H1 (cell line): ENCODE data around the gene TRIM40. TPM values are rescaled to one million over a fixed set of nuclear protein-coding genes. Genes with fewer than 3 reads are reported as not detected.

ENCODE experiments used
- CTCF ChIA-PET: fragments of 300-600 bp; sonication (Branson Sonifier 250); formaldehyde crosslinking; loops from one replicate; lab custom pipeline; 2021; ENCODE audit not compliant: partially characterized antibody; lab: Charles Lee
- POLR2A ChIA-PET: fragments of 300-600 bp; sonication (Branson Sonifier 250); formaldehyde crosslinking; loops from one replicate; lab custom pipeline; 2021; ENCODE audit warnings: inconsistent platforms; ENCODE audit not compliant: partially characterized antibody; lab: Charles Lee
- DNase-seq, 2 experiments: peaks; one replicate each; pipeline versions ENCODE4 v3.0.0 to v3.0.0-alpha.2; 2010 to 2022; ENCODE audit warnings: low spot score in 2 of 2, low read depth in 1 of 2, mixed read lengths in 1 of 2
- FAIRE-seq: peaks from 2 replicates; lab custom pipeline; 2011; peaks lifted over from hg19 to GRCh38; lab: Jason Lieb, UNC
- H2AFZ ChIP-seq: 2 replicates; pipeline ENCODE4 v1.8.1; 2012; ENCODE audit warnings: low read length, inconsistent platforms
- H2AK5ac ChIP-seq: 2 replicates; pipeline ENCODE4 v1.6.1; 2013; ENCODE audit warnings: low read depth, low read length
- H2BK120ac ChIP-seq: replicated peaks from 2 replicates; pipeline ENCODE3; 2013; ENCODE audit warnings: low read depth, low read length, inconsistent platforms
- H2BK12ac ChIP-seq: 2 replicates; pipeline ENCODE4 v1.6.1; 2013; ENCODE audit warnings: low read depth, low read length
- H2BK15ac ChIP-seq: 2 replicates; pipeline ENCODE4 v1.6.1; 2013; ENCODE audit warnings: low read length
- H2BK20ac ChIP-seq: 2 replicates; pipeline ENCODE4 v1.6.1; 2013; ENCODE audit warnings: low read length
- H2BK5ac ChIP-seq: 2 replicates; pipeline ENCODE4 v1.6.1; 2013; ENCODE audit warnings: low read depth, low read length
- H3K14ac ChIP-seq: 2 replicates; pipeline ENCODE4 v1.6.1; 2013; ENCODE audit warnings: inconsistent platforms; ENCODE audit not compliant: insufficient read length
- H3K18ac ChIP-seq: 2 replicates; pipeline ENCODE4 v1.6.1; 2013; ENCODE audit warnings: low read length; ENCODE audit errors: extremely low read depth
- H3K23ac ChIP-seq: 2 replicates; pipeline ENCODE4 v1.6.1; 2013; ENCODE audit warnings: inconsistent platforms; ENCODE audit not compliant: insufficient read length
- H3K23me2 ChIP-seq: 2 replicates; pipeline ENCODE4 v1.6.1; 2013; ENCODE audit warnings: low read depth, low read length
- H3K27ac ChIP-seq: 2 replicates; pipeline ENCODE4 v1.6.1; 2011; ENCODE audit warnings: low read depth, low read length, inconsistent platforms
- H3K27me3 ChIP-seq, 4 experiments: replicated peaks in 1 of 4; 1 replicate in 1 of 4; 2 replicates in 3 of 4; pipeline versions ENCODE4 v1.6.1 to v1.8.1; 2011 to 2013; ENCODE audit warnings: low read length in 3 of 4, mild to moderate bottlenecking in 3 of 4, inconsistent platforms in 2 of 4, mixed read lengths in 2 of 4, moderate library complexity in 1 of 4; ENCODE audit not compliant: control insufficient read depth in 3 of 4, insufficient read depth in 3 of 4; ENCODE audit errors: extremely low read depth in 1 of 4
- H3K36me3 ChIP-seq, 4 experiments: 2 replicates each; pipeline versions ENCODE4 v1.6.1 to v1.8.1; 2011 to 2013; ENCODE audit warnings: mild to moderate bottlenecking in 4 of 4, low read length in 3 of 4, moderate library complexity in 2 of 4, control low read depth in 1 of 4, inconsistent platforms in 1 of 4; ENCODE audit not compliant: insufficient read depth in 4 of 4, control insufficient read depth in 2 of 4
- H3K4ac ChIP-seq: replicated peaks from 2 replicates; pipeline ENCODE3; 2013; ENCODE audit warnings: low read length, low read depth, mixed read lengths, inconsistent platforms; ENCODE audit not compliant: insufficient read length
- H3K4me1 ChIP-seq, 4 experiments: replicated peaks in 1 of 4; 1 replicate in 1 of 4; 2 replicates in 3 of 4; pipeline versions ENCODE4 v1.6.1 to v1.8.1; 2011 to 2013; ENCODE audit warnings: low read length in 3 of 4, inconsistent platforms in 2 of 4, mixed read lengths in 1 of 4; ENCODE audit not compliant: insufficient read depth in 4 of 4, control insufficient read depth in 3 of 4
- H3K4me2 ChIP-seq, 2 experiments: 2 replicates each; pipeline versions ENCODE4 v1.6.1 to v1.8.1; 2011 to 2013; ENCODE audit warnings: low read depth in 2 of 2, low read length in 2 of 2, control low read depth in 1 of 2, inconsistent platforms in 1 of 2, mild to moderate bottlenecking in 1 of 2; ENCODE audit not compliant: insufficient read depth in 1 of 2
- H3K4me3 ChIP-seq, 4 experiments: fragments of 200-600, 300-600 bp in 1 of 4; sonication (generic), shearing (Covaris generic), sonication (Bioruptor Twin) in 1 of 4; 2 replicates each; pipeline versions ENCODE4 v1.5.1 to v1.8.1; 2011 to 2016; ENCODE audit warnings: low read length in 4 of 4, low read depth in 3 of 4, control low read depth in 2 of 4, inconsistent platforms in 2 of 4, mild to moderate bottlenecking in 2 of 4, mixed read lengths in 1 of 4, moderate library complexity in 1 of 4; ENCODE audit not compliant: insufficient read depth in 2 of 4; ENCODE audit errors: extremely low read depth in 1 of 4
- H3K56ac ChIP-seq: replicated peaks from 2 replicates; pipeline ENCODE3; 2013; ENCODE audit warnings: low read depth, mild to moderate bottlenecking, mixed read lengths, low read length, inconsistent platforms; ENCODE audit not compliant: insufficient read length
- H3K79me1 ChIP-seq: 2 replicates; pipeline ENCODE4 v1.6.1; 2013; ENCODE audit warnings: low read depth, low read length, control low read depth
- H3K79me2 ChIP-seq, 2 experiments: 2 replicates each; pipeline versions ENCODE4 v1.6.1 to v1.8.1; 2012 to 2013; ENCODE audit warnings: low read length in 2 of 2, mild to moderate bottlenecking in 2 of 2, inconsistent platforms in 1 of 2; ENCODE audit not compliant: insufficient read depth in 2 of 2, control insufficient read depth in 1 of 2
- H3K9ac ChIP-seq, 4 experiments: replicated peaks in 1 of 4; 1 replicate in 1 of 4; 2 replicates in 3 of 4; pipeline versions ENCODE4 v1.6.1 to v1.8.1; 2011 to 2013; ENCODE audit warnings: low read depth in 3 of 4, low read length in 3 of 4, control low read depth in 2 of 4, mild to moderate bottlenecking in 2 of 4, moderate library complexity in 2 of 4, inconsistent platforms in 1 of 4; ENCODE audit errors: extremely low read depth in 1 of 4
- H3K9me3 ChIP-seq, 2 experiments: 2 replicates each; pipeline versions ENCODE4 v1.6.1 to v1.8.1; 2012 to 2013; ENCODE audit warnings: mild to moderate bottlenecking in 2 of 2, moderate library complexity in 2 of 2, control low read depth in 1 of 2, inconsistent platforms in 1 of 2, low read depth in 1 of 2, low read length in 1 of 2, mixed read lengths in 1 of 2; ENCODE audit not compliant: insufficient read depth in 2 of 2
- H4K20me1 ChIP-seq, 2 experiments: replicated peaks in 1 of 2; 2 replicates each; pipeline versions ENCODE3 to v1.8.1; 2011 to 2013; ENCODE audit warnings: inconsistent platforms in 2 of 2, low read length in 2 of 2, mild to moderate bottlenecking in 1 of 2; ENCODE audit not compliant: insufficient read depth in 2 of 2, control insufficient read depth in 1 of 2
- H4K5ac ChIP-seq: 2 replicates; pipeline ENCODE4 v1.6.1; 2013; ENCODE audit warnings: low read length, low read depth, mixed read lengths, inconsistent platforms; ENCODE audit not compliant: insufficient read length
- H4K8ac ChIP-seq: 2 replicates; pipeline ENCODE4 v1.8.0; 2013; ENCODE audit warnings: mild to moderate bottlenecking, moderate library complexity, low read length, inconsistent platforms; ENCODE audit not compliant: insufficient read depth; ENCODE audit errors: extremely low read depth
- H4K91ac ChIP-seq: replicated peaks from 2 replicates; pipeline ENCODE3; 2013; ENCODE audit warnings: low read length, mixed read lengths, inconsistent platforms; ENCODE audit not compliant: insufficient read length
- BCL11A ChIP-seq, 2 experiments: IDR thresholded peaks; one replicate each; pipeline ENCODE4 v1.6.1; 2011; ENCODE audit warnings: low read depth in 2 of 2, low read length in 2 of 2, mild to moderate bottlenecking in 2 of 2
- BRCA1 ChIP-seq: IDR thresholded peaks from 2 replicates; pipeline ENCODE4 v1.6.1; 2012; ENCODE audit warnings: low read depth, low read length, improper control_type of control experiment
- CREB1 ChIP-seq: IDR thresholded peaks from 2 replicates; pipeline ENCODE4 v1.6.1; 2012; ENCODE audit warnings: inconsistent platforms
- EZH2 ChIP-seq: fragments of 200-600 bp; sonication (generic); IDR thresholded peaks from 2 replicates; pipeline ENCODE4 v1.7.1; 2012; ENCODE audit warnings: low read depth, mild to moderate bottlenecking, moderate library complexity, low read length, inconsistent platforms; ENCODE audit not compliant: severe bottlenecking
- NRF1 ChIP-seq: IDR thresholded peaks from 2 replicates; pipeline ENCODE4 v1.6.1; 2011; ENCODE audit warnings: mild to moderate bottlenecking, low read depth, low read length, improper control_type of control experiment
- RAD21 ChIP-seq, 2 experiments: IDR thresholded peaks in 1 of 2; conservative IDR thresholded peaks in 1 of 2; 2 replicates each; pipeline ENCODE4 v1.6.1; 2011; ENCODE audit warnings: low read depth in 2 of 2, low read length in 2 of 2, improper control_type of control experiment in 1 of 2, inconsistent platforms in 1 of 2, mild to moderate bottlenecking in 1 of 2, moderate library complexity in 1 of 2
- SAP30 ChIP-seq: fragments of 300-600 bp; sonication (generic); IDR thresholded peaks from 2 replicates; pipeline ENCODE4 v1.7.1; 2012; ENCODE audit warnings: low read length, moderate library complexity, mild to moderate bottlenecking, inconsistent platforms; ENCODE audit not compliant: insufficient read depth, insufficient replicate concordance
- TBP ChIP-seq: IDR thresholded peaks from 2 replicates; pipeline ENCODE4 v1.6.1; 2011; ENCODE audit warnings: low read depth, low read length, improper control_type of control experiment
- WGBS, 2 experiments: shearing (Covaris generic) in 1 of 2; methylation state at CpG; one replicate each; pipeline versions ENCODE4 v1.1.6 to v1.1.7; 2013 to 2015; ENCODE audit warnings: low lambda C conversion rate in 2 of 2, mixed read lengths in 2 of 2, inconsistent platforms in 1 of 2, low coverage in 1 of 2, missing lambda C conversion rate in 1 of 2; ENCODE audit not compliant: insufficient replicate concordance in 2 of 2, insufficient coverage in 1 of 2, insufficient read length in 1 of 2; ENCODE audit errors: extremely low coverage in 1 of 2, missing lambda C conversion rate in 1 of 2; 5-methylcytosine and 5-hydroxymethylcytosine counted together
- polyA plus RNA-seq, 7 experiments: library from polyadenylated mRNA; depleted of rRNA in 3 of 7; stranded (reverse) in 5 of 7; unstranded in 2 of 7; fragments of >200 nt in 5 of 7; fragments of 200-250 nt in 2 of 7; gene quantifications; 1 replicate in 5 of 7; 2 replicates in 1 of 7; 4 replicates in 1 of 7; pipeline versions ENCODE4 v1.2.1 to v1.2.3, GENCODE V29; 2011 to 2013; ENCODE audit warnings: missing spikeins in 2 of 7, mixed read lengths in 2 of 7
- total RNA-seq: library from RNA; stranded (reverse); fragmentation: NEBNext Ultra II Directional; extraction: Animal tissue kit (Norgen Biotek cat#: 25700); gene quantifications from 2 replicates; pipeline ENCODE4 v1.2.1, GENCODE V29; 2021
- TF ChIP-seq, protein P1 (sequence below): IDR thresholded peaks from 2 replicates; pipeline ENCODE4 v1.6.1; 2011; ENCODE audit warnings: low read length, improper control_type of control experiment
- TF ChIP-seq, protein P2 (sequence below), 3 experiments: IDR thresholded peaks; 1 replicate in 2 of 3; 2 replicates in 1 of 3; pipeline versions ENCODE4 v1.5.1 to v1.6.1; 2011; ENCODE audit warnings: low read length in 3 of 3, mild to moderate bottlenecking in 3 of 3, inconsistent platforms in 2 of 3, low read depth in 1 of 3, moderate library complexity in 1 of 3; ENCODE audit not compliant: insufficient read depth in 1 of 3; ENCODE audit errors: control extremely low read depth in 1 of 3

The TRIM40 gene
- total and polyA plus RNA-seq, 2 of the 8 experiments (the other 6 are each of a cell fraction or from before 2014, with no cell fraction given): not detected

DNA sequence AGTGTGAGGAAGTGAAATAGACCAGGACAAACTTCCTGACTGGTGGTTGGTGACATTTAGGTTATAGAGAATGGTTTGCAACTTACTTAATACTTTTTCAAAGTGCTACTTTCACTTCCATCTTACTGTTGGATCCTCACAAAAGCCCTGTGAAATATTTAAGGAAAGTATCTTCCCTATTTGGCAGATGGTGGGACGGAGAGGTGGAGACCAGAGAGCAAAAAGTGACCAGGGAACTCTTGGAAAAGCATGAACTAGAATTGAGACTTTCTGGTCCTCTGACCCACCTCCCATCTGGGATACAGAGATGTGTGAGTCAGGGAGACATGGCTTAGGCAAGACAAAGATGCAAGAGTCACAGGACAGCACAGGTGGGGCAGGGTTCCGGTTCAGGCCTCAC is 22.1 kb downstream of the TRIM40 start:
- Histone ChIP-seq H3K4me2 (no peak overlapping the region), H3K79me1 (no peaks in the 10 kb centered on the region), H2BK5ac (no peak overlapping the region), H2BK12ac (no peak overlapping the region), H3K4me3 (no peak overlapping the region), H3K79me2 (no peaks in the 10 kb centered on the region), H3K56ac (no peak overlapping the region), H2AFZ (no peak overlapping the region), H3K36me3 (no peaks in the 10 kb centered on the region), H3K4me1 (0 out of 7 replicates have a peak, but pooled peaks cover 0 to 1% (median 0%) of the 10 kb centered on the region in 4 experiments), H3K4ac (no peak overlapping the region), H4K91ac (no peak overlapping the region), H3K27ac (no peak overlapping the region), H2BK120ac (no peak overlapping the region), H2BK15ac (no peak overlapping the region), H4K5ac (no peak overlapping the region), H3K9ac (no peak overlapping the region), H3K23ac (no peak overlapping the region), H3K18ac (no peak overlapping the region), H4K8ac (no peak overlapping the region), H4K20me1 (no peaks in the 10 kb centered on the region), H3K23me2 (no peaks in the 10 kb centered on the region), H3K14ac (no peak overlapping the region), H2AK5ac (no peak overlapping the region), H2BK20ac (no peak overlapping the region), H3K9me3 (no peaks in the 10 kb centered on the region), H3K27me3 (peaks cover 0 to 4% (median 1%) of the 10 kb centered on the region in 4 experiments; a peak in 3 of 7 replicates)
- POLR2A ChIA-PET: no interaction called here
- FAIRE-seq (no peak), DNase-seq (no peak)
- CTCF ChIA-PET: interaction anchor here (0.6 to 1.6 kb wide), 5 partner anchors 9 to 253 kb away, joined by 3 read pairs; no protein-coding TSS in a partner anchor
- WGBS, 2 experiments: 92% methylated on average over 2 of the region's 2 CpGs; no CpG with 5 or more reads in 1 of the 2 experiments
- TF ChIP-seq TBP (no peak), RAD21 (IDR thresholded peaks at IDR 0.05 in 1 of 2, conservative IDR thresholded peaks at IDR 0.05 in 1 of 2; ENCODE audit: low read depth in 2 of 2, low read length in 2 of 2) (no peak), NRF1 (no peak), EZH2 (no peak), BRCA1 (no peak), CREB1 (no peak), SAP30 (no peak), BCL11A (IDR thresholded peaks at IDR 0.05; ENCODE audit: low read depth in 2 of 2, low read length in 2 of 2) (no peak)
- TF ChIP-seq, protein P1, sequence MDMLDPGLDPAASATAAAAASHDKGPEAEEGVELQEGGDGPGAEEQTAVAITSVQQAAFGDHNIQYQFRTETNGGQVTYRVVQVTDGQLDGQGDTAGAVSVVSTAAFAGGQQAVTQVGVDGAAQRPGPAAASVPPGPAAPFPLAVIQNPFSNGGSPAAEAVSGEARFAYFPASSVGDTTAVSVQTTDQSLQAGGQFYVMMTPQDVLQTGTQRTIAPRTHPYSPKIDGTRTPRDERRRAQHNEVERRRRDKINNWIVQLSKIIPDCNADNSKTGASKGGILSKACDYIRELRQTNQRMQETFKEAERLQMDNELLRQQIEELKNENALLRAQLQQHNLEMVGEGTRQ: no peak
- TF ChIP-seq, protein P2, sequence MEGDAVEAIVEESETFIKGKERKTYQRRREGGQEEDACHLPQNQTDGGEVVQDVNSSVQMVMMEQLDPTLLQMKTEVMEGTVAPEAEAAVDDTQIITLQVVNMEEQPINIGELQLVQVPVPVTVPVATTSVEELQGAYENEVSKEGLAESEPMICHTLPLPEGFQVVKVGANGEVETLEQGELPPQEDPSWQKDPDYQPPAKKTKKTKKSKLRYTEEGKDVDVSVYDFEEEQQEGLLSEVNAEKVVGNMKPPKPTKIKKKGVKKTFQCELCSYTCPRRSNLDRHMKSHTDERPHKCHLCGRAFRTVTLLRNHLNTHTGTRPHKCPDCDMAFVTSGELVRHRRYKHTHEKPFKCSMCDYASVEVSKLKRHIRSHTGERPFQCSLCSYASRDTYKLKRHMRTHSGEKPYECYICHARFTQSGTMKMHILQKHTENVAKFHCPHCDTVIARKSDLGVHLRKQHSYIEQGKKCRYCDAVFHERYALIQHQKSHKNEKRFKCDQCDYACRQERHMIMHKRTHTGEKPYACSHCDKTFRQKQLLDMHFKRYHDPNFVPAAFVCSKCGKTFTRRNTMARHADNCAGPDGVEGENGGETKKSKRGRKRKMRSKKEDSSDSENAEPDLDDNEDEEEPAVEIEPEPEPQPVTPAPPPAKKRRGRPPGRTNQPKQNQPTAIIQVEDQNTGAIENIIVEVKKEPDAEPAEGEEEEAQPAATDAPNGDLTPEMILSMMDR (IDR thresholded peaks at IDR 0.05; ENCODE audit: control extremely low read depth in 1 of 3, insufficient read depth in 1 of 3, low read depth in 1 of 3, low read length in 3 of 3): no peak
